Kidney capillary endothelial cell (primary cell): ENCODE measurements around the gene SLC7A4.

Experiments used
- DNase-seq: peaks from one replicate; pipeline ENCODE4 v3.0.0-alpha.2; 2018; ENCODE audit warnings: low spot score

SLC7A4 gene

DNA sequence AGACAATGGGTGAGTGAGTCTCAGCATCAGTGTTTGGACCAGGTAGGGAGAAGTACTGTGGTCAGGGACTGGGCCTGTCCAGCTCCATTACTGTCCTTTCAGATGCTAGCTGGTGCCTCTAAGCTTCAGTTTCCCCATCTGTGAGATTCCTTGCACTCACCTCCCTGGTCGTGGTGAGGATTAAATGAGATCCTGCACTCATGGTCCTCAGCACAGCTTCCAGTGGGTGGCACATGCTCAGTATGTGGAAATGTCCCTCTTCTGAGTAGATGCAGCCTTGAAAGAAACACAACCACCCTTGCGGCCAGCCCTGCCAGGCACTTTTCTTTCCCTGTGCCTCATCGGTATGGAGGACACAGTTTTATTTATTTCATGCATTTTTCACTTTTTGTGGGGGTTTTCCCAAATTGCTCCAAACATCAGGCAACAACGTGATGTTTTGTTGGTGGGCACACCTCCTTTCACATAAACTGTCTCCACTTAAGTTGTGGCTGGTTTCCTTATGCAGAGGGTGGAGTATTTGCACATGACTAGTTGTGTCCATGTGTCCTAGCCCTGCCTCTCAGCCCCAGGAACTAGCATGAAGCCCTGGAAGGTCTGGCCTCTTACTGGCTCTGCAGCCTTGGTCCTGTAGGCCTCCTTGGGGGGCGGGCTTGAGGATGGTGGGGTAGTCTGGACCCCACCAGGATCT, 49.1 kb downstream of the SLC7A4 start:
- DNase-seq = no peak

DNA sequence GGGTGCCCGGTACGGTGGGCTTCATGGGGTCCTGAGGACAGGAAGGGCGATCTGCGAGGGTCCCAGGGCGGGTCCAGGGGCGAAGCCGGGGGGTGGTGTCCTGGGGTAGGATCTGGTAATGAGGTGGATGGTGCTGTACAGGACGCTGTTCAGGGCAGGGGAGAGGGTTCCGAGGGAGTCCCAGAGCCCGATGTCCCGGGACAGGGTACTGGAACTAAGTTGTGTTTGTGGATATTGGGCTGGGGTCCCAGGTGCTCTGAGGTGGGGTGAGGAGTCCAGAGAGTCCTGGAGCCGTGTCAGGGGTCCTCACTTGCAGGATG, 49.8 kb downstream of the SLC7A4 start:
- DNase-seq = no peak

DNA sequence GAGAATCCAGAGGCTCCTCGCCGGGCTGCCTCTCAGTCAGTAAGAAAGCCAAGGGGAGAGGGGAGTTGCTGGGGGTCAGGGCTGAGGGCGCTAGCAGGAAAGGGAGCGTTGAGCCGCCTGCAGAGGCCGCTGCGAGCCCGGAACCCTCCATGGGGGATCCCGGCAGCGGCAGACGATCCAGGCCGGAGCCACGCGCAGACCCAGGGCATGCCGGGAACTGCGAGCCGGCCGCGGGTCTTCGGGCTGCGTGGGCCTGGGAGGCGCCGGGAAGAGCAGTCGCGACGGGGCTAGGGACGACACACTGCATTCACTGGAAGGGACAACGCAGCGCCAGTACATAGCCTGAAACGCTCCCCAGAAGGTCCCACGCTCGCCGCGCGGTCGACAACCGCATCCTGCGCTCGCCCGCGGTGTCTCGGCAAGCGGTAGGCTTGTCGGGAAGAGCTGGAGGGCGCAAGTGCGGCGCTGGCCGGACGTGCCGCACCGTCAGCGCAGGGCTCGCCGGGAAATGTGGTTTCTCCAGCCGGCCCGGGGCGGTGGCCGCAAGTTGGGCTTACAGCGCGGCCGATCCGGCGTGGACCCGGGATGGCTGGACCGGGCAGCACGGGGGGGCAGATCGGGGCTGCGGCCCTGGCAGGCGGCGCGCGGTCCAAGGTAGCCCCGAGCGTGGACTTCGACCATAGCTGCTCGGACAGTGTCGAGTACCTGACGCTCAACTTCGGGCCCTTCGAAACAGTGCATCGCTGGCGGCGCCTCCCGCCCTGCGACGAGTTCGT, 50.4 kb downstream of the SLC7A4 start, which contains the start of gene LZTR1:
Gene LZTR1 (plus strand): TSS at position 511 of the 776 bp plus-strand sequence. CDS start 75 bp downstream, at position 586.
- peak; percentile 67 for DNase-seq

- DNase-seq = no peak
These were observed 51.2 kb downstream of the SLC7A4 start for GRCh38 chr22:20980938-20981722.

GRCh38 chr22:20980523-20980922, 51.8 kb downstream of the SLC7A4 start:
- no peak for DNase-seq

GRCh38 chr22:20979940-20980453, 52.4 kb downstream of the SLC7A4 start:
- DNase-seq = no peak

- DNase-seq = no peak
These were observed 53.0 kb downstream of the SLC7A4 start for GRCh38 chr22:20979243-20979809.
